CD4-positive, alpha-beta T cell treated with Interleukin-1 beta for 1 hour (primary cell): ENCODE measurements around the gene CELF3.

Experiments
- DNase-seq, 2 donors: peaks; one replicate each; pipeline ENCODE4 v3.0.0-alpha.2; 2020 to 2022

The CELF3 gene

GRCh38 chr1:151720554-151720953 is 4.0 kb upstream of the CELF3 start:
- DNase-seq, result no peak

DNA sequence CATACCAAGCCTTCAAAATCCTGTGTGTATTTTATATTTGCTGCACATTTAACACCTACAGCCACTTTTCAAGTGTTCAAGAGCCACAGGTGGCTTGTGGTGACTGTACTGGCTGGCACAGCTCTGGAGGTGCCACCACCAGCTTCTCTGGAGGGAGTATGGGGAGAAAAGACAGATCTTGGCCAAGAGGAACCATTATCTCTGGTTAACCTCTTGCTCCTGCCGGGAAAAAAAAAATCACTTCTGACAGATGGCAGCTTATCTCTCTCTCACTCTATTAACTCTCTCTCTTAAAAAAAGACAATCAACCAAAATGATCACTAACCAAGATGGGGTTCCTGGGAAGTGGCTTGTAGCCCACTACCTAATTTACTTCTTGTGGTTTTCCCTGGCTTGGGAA is 3.5 kb upstream of the CELF3 start:
- DNase-seq, result no peak

- no peak for DNase-seq
Measured at GRCh38 chr1:151718666-151719065, 2.1 kb upstream of the CELF3 start.

DNA sequence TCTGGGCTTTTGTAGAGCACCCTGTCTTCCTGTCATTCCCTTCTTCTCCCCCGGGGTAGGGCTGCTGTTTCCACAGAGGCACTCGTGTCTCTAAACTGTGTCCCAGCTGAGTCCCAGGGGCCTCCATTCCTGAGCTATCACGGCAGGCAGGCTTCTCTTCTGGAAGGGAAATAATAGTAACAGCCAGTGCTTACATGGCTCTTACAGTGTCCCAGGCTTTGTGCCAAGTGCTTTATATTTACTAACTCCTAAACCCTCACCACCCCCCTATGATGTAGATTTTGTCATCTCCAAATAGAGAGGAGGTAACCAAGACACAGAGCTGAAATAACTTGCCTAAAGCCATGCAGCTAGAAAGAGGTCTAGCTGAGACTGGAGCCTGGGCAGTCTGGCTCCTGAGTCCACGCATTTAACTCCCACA is 1.4 kb upstream of the CELF3 start:
- DNase-seq, result no peak

GRCh38 chr1:151716405-151716762 is 219 bp downstream of the CELF3 start:
- no peak for DNase-seq

GRCh38 chr1:151715726-151716404 is 738 bp downstream of the CELF3 start:
- DNase-seq, result no peak

- DNase-seq, result no peak
Measured at GRCh38 chr1:151714820-151715725, 1.5 kb downstream of the CELF3 start.

GRCh38 chr1:151713874-151714273 is 2.7 kb downstream of the CELF3 start:
- DNase-seq, result no peak

DNA sequence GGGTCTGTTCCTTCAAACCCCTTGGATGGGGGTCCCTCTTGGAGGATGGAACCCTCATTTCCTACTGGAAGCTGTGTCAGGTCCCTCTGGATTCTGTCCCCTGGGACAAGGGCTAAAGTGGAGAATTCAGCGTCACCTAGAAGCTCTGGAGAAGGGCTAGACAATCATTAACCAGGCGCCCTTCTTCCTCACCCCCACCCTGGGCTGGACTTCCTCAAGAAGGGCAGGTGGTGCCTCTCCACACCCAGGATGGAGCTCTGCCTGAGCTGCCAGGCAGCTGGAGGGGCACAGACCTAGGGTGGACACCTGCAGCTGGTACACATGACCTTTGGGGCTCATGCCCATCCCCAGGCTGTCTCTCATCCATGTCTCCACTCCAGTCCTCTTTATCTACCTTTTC is 3.6 kb downstream of the CELF3 start:
- no peak for DNase-seq

DNA sequence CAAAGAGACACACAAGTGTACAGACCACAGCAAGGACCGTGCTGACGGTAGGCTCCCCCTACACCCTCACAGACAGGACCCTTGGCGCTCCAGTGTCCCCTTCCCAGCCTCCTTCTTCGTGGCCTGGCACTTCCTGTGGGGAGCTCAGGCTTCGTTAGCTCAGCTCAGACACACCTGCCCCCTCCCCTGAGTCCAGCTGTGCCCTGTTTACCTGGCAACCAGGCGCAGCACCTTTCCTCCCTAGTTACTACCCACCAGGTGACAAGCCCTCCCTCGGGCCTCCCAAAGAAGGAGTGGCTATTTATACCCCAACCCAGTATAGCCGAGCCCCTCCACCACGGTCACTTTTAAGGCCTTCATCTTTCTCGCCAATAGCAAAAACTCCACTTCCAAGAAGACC is 4.7 kb downstream of the CELF3 start:
- DNase-seq, result no peak

GRCh38 chr1:151711044-151711800 is 5.4 kb downstream of the CELF3 start:
- DNase-seq, result no peak

- peak; percentile 12 to 29 for DNase-seq
Measured at GRCh38 chr1:151710187-151710840, 6.3 kb downstream of the CELF3 start.

- DNase-seq, result no peak
Measured at GRCh38 chr1:151708891-151709290, 7.7 kb downstream of the CELF3 start.

GRCh38 chr1:151707541-151708065 is 9.0 kb downstream of the CELF3 start:
- no peak for DNase-seq

GRCh38 chr1:151706464-151707415 is 9.9 kb downstream of the CELF3 start:
- DNase-seq, result no peak

DNA sequence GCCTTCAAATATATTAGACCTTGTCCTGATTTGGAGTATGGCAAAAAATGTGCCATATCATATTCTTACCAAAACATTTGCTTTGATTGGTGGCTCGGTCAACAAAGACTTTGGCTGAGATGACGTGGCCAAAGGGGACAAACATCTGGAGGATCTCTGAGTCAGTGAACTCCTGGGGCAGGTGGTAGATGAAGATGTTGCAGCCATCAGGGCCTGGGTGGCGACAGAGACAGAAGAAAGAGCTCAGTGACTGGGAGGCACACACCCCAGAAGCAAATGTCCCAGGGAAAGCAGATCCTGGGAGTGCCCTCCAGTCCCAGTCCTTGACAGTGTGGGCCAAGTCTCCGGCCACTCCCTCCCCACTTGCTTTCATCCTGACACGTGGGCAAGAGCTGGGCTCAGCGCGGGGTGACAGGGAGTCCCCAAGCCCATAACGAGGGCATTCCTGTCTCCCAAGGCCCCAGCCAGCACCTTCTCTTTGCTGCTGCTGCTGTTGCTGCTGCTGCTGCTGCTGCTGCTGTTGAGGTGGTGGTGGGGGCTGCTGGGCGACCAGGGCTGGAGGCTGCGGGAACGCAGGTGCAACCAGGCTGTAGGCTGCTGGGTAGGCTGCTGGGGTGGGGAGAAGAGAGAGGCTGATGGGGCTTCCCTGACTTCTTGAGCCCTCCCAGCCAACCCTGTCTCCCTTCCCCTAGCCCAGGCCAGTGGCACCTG is 10.7 kb downstream of the CELF3 start:
- no peak for DNase-seq

DNA sequence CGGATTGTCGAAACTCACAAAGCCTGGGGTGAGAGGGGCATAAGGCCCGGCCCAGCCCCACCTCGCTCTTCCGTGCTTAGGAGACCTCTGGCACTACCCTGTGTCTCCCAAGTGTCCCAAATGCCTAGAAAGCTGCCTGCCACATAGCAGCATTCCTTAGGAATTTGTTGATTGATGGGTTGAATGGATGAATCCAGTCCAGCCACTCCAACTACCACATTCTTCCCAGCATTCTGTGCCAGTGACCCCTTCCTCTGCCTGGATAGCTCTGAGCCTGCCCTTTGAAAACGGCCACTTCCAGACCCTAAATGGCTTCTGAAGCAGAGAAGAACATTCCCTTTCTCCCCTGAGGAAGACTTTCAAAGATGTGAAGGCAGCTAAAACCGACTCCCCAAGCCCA is 11.5 kb downstream of the CELF3 start:
- no peak for DNase-seq

GRCh38 chr1:151704246-151704645 is 12.4 kb downstream of the CELF3 start:
- no peak for DNase-seq

GRCh38 chr1:151703813-151704212 is 12.8 kb downstream of the CELF3 start:
- DNase-seq, result no peak

- no peak for DNase-seq
Measured at GRCh38 chr1:151702936-151703335, 13.7 kb downstream of the CELF3 start.

DNA sequence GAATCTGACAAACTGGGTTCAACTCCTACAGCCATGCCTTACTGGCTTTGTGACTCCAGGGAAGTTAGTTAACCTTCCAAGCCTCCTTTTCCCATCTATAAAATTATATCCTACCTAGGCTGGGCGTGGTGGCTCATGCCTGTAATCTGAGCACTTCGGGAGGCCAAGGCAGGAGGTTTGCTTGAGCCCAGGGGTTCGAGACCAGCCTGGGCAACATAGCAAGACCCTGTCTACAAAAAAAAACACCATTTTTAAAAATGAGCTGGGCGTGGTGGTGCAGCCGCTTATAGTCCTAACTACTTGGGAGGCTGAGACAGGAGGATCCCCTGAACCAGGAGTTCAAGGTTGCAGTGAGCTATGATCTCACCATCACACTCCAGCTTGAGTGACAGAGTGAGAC is 15.1 kb downstream of the CELF3 start:
- DNase-seq, result no peak
